HepG2 (cell line): Measurements from ENCODE around the gene UCKL1. TPM values are rescaled to one million over a fixed set of nuclear protein-coding genes. Genes with fewer than 3 reads are reported as not detected.

Experiments used
- ATAC-seq: fragments of 200-7000 bp; cut with Tn5 transposase; 3 replicates; pipeline ENCODE4 v1.9.1; 2020; ENCODE audit warnings: mild to moderate bottlenecking, moderate library complexity
- BruUV-seq: library from RNA; stranded (reverse); fragments of 400-500 nt; replicated peaks from 2 replicates; lab custom pipeline; 2021; lab: Mats Ljungman, UMichigan
- CTCF ChIA-PET: fragments of 300-600 bp; formaldehyde crosslinking; extraction: SDS; loops from one replicate; lab custom pipeline; 2021; ENCODE audit warnings: low total read pairs, inconsistent platforms, low intra/inter-chr PET ratio; lab: Yijun Ruan, JAX
- POLR2A ChIA-PET: fragments of 350-600 bp; sonication (Branson Sonifier 250); formaldehyde crosslinking; loops from one replicate; lab custom pipeline; 2020; ENCODE audit warnings: antibody characterized with exemption, inconsistent platforms; lab: Yijun Ruan, JAX
- DNase-seq: peaks from one replicate; pipeline ENCODE4 v3.0.0-alpha.2; 2015; ENCODE audit warnings: low spot score
- FAIRE-seq: peaks from 3 replicates; lab custom pipeline; 2011; peaks lifted over from hg19 to GRCh38; lab: Jason Lieb, UNC
- H2AFZ ChIP-seq: one replicate; pipeline ENCODE4 v1.6.1; 2011; ENCODE audit warnings: low read length, inconsistent platforms
- H3K27ac ChIP-seq: fragments of 300-600 bp; 3 replicates; pipeline ENCODE4 v1.8.0; 2011; ENCODE audit warnings: mixed run types, mild to moderate bottlenecking, mixed read lengths, low read length, inconsistent platforms; ENCODE audit not compliant: insufficient read depth; ENCODE audit errors: extremely low read length
- H3K27me3 ChIP-seq, 2 experiments: fragments of 200-600 bp in 1 of 2; 2 replicates in 1 of 2; 3 replicates in 1 of 2; pipeline versions ENCODE4 v1.6.0 to v1.8.0; 2011; ENCODE audit warnings: low read length in 2 of 2, mild to moderate bottlenecking in 2 of 2, moderate library complexity in 2 of 2, inconsistent platforms in 1 of 2; ENCODE audit not compliant: insufficient read depth in 2 of 2, control insufficient read depth in 1 of 2
- H3K36me3 ChIP-seq, 2 experiments: fragments of 200-600 bp in 1 of 2; replicated peaks in 1 of 2; 2 replicates in 1 of 2; 3 replicates in 1 of 2; pipeline versions ENCODE4 v1.5.1 to v1.8.0; 2011; ENCODE audit warnings: low read length in 2 of 2, inconsistent platforms in 1 of 2; ENCODE audit not compliant: insufficient read depth in 2 of 2, control insufficient read depth in 1 of 2
- H3K4me1 ChIP-seq: 2 replicates; pipeline ENCODE4 v1.5.1; 2012; ENCODE audit warnings: low read length, inconsistent platforms; ENCODE audit not compliant: insufficient read depth
- H3K4me2 ChIP-seq: 2 replicates; pipeline ENCODE4 v1.6.0; 2011; ENCODE audit warnings: low read depth, low read length, inconsistent platforms
- H3K4me3 ChIP-seq, 3 experiments: fragments of 200-600 bp in 1 of 3; sonication (generic), shearing (Covaris generic) in 1 of 3; replicated peaks in 1 of 3; 2 replicates each; pipeline ENCODE4 v1.5.1; 2011 to 2016; ENCODE audit warnings: low read length in 3 of 3, inconsistent platforms in 2 of 3, low read depth in 2 of 3, mild to moderate bottlenecking in 2 of 3, control low read depth in 1 of 3, mixed read lengths in 1 of 3; ENCODE audit not compliant: insufficient read depth in 1 of 3
- H3K79me2 ChIP-seq: one replicate; pipeline ENCODE4 v1.6.1; 2011; ENCODE audit warnings: low read length, inconsistent platforms; ENCODE audit not compliant: insufficient read depth
- H3K9ac ChIP-seq: 2 replicates; pipeline ENCODE4 v1.6.0; 2011; ENCODE audit warnings: mild to moderate bottlenecking, low read depth, low read length, inconsistent platforms; ENCODE audit not compliant: insufficient read depth
- H3K9me3 ChIP-seq: 2 replicates; pipeline ENCODE4 v1.5.1; 2012; ENCODE audit warnings: mild to moderate bottlenecking, low read length
- H4K20me1 ChIP-seq: 2 replicates; pipeline ENCODE4 v1.6.0; 2011; ENCODE audit warnings: inconsistent platforms, mild to moderate bottlenecking, low read length, moderate library complexity; ENCODE audit not compliant: insufficient read depth
- ATF1 ChIP-seq: IDR thresholded peaks from 2 replicates; pipeline ENCODE4 v1.6.1; 2016; ENCODE audit warnings: mild to moderate bottlenecking, control low read depth
- HNF4G ChIP-seq, 2 experiments: sonication (generic) in 1 of 2; formaldehyde crosslinking in 1 of 2; IDR thresholded peaks; 2 replicates each; pipeline versions ENCODE4 v1.4.0 to v1.6.1; 2011 to 2020; ENCODE audit warnings: borderline replicate concordance in 2 of 2, low read depth in 2 of 2, mild to moderate bottlenecking in 2 of 2, low read length in 1 of 2, missing genetic modification reagents in 1 of 2, moderate library complexity in 1 of 2
- RBM22 ChIP-seq: fragments of 200-400 bp; formaldehyde crosslinking; optimal IDR thresholded peaks from 2 replicates; pipeline ENCODE3; 2017; ENCODE audit warnings: mild to moderate bottlenecking, low read length, moderate library complexity
- SP1 ChIP-seq, 2 experiments: fragments of 450-650 bp in 1 of 2; sonication (generic) in 1 of 2; formaldehyde crosslinking in 1 of 2; IDR thresholded peaks; 2 replicates each; pipeline versions ENCODE4 v1.4.0 to v1.6.1; 2016 to 2020; ENCODE audit warnings: missing genetic modification reagents in 1 of 2
- TRIM24 ChIP-seq: sonication (generic); formaldehyde crosslinking; IDR thresholded peaks from 2 replicates; pipeline ENCODE4 v1.8.0; 2022; ENCODE audit warnings: mild to moderate bottlenecking, missing genetic modification reagents
- TSC22D2 ChIP-seq: sonication (generic); formaldehyde crosslinking; IDR thresholded peaks from 2 replicates; pipeline ENCODE4 v1.5.1; 2020; ENCODE audit warnings: missing genetic modification reagents, mild to moderate bottlenecking, borderline replicate concordance
- ZFY ChIP-seq: sonication (generic); formaldehyde crosslinking; IDR thresholded peaks from 2 replicates; pipeline ENCODE4 v1.4.0; 2020; ENCODE audit warnings: missing genetic modification reagents
- ZNF296 ChIP-seq: sonication (generic); formaldehyde crosslinking; conservative IDR thresholded peaks from 2 replicates; pipeline ENCODE4 v1.5.0; 2020; ENCODE audit warnings: mild to moderate bottlenecking, missing genetic modification reagents
- ZNF776 ChIP-seq: sonication (generic); formaldehyde crosslinking; IDR thresholded peaks from 2 replicates; pipeline ENCODE4 v1.4.0; 2020; ENCODE audit warnings: mild to moderate bottlenecking, missing genetic modification reagents
- ZSCAN20 ChIP-seq: sonication (generic); formaldehyde crosslinking; IDR thresholded peaks from 2 replicates; pipeline ENCODE4 v1.4.0; 2020; ENCODE audit warnings: missing genetic modification reagents, mild to moderate bottlenecking, borderline replicate concordance
- WGBS: methylation state at CpG from one replicate; pipeline ENCODE4 v1.1.6; 2017; ENCODE audit warnings: low lambda C conversion rate; 5-methylcytosine and 5-hydroxymethylcytosine counted together
- in situ Hi-C: cut with HindIII; loops from 2 replicates; pipeline ENCODE4 v1.10.0; 2017; ENCODE audit warnings: low pct_unique_long_range_greater_than_20kb; ENCODE audit not compliant: extremely low pct_ligation_motif_present
- intact Hi-C: fragments of 100-400 bp; cut with micrococcal nuclease; formaldehyde crosslinking; loops from one replicate; pipeline ENCODE4 v1.10.0; 2022; ENCODE audit not compliant: unreplicated experiment
- polyA plus RNA-seq, 8 experiments: library from polyadenylated mRNA; depleted of rRNA in 3 of 8; stranded (reverse) in 7 of 8; unstranded in 1 of 8; fragments of >200 nt; fragmentation: Illumina TruSeq in 4 of 8; extraction: Trizol in 4 of 8; gene quantifications; 2 replicates each; pipeline versions ENCODE4 v1.2.1 to v1.2.3, GENCODE V29; 2011 to 2016; ENCODE audit warnings: low read depth in 4 of 8, missing spikeins in 1 of 8, mixed read lengths in 1 of 8; ENCODE audit not compliant: insufficient read depth in 1 of 8
- total RNA-seq, 5 experiments: library from RNA; depleted of rRNA; stranded (reverse); fragments of >200 nt; fragmentation: Illumina TruSeq; extraction: Trizol; gene quantifications; 2 replicates each; pipeline ENCODE4 v1.2.3, GENCODE V29; 2016; ENCODE audit warnings: low read depth in 1 of 5
- TF ChIP-seq, protein P1 (sequence below): sonication (generic); formaldehyde crosslinking; conservative IDR thresholded peaks from 2 replicates; pipeline ENCODE4 v1.4.0; 2020; ENCODE audit warnings: missing genetic modification reagents
- TF ChIP-seq, protein P2 (sequence below): sonication (generic); formaldehyde crosslinking; IDR thresholded peaks from 2 replicates; pipeline ENCODE4 v1.9.0; 2021; ENCODE audit warnings: missing genetic modification reagents, borderline replicate concordance
- TF ChIP-seq, protein P3 (sequence below): sonication (generic); formaldehyde crosslinking; IDR thresholded peaks from 2 replicates; pipeline ENCODE4 v1.5.0; 2020; ENCODE audit warnings: missing genetic modification reagents, mild to moderate bottlenecking, borderline replicate concordance

The UCKL1 gene
- total and polyA plus RNA-seq, 2 of the 13 experiments (the other 11 are each of a cell fraction or from before 2014, with no cell fraction given): 50.2 to 126 TPM

DNA sequence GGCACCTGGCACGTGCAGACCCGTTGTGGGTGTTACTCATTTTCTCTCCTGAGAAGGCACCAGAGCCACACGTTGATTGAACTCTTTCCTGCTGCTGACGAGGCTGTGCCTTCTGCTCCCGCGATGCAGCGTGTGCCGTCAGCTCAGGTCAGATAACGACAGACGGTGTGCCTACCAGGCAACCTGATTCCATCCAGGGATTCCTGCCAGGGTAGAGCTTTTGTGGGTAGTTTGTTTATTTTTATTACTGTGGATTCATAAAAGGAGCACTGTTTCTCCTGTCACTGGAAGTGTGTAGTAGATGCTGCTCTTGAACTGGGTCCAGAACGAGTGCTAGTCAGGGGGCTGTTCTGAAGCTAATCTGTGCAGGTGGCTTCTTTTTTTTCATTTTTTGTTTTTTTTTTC is 45.4 kb upstream of the UCKL1 start:
- intact Hi-C loops: no loop called here
- Histone ChIP-seq H3K4me2 (no peak overlapping the region), H3K36me3 (peaks cover 60 to 78% of the 10 kb centered on the region in 2 experiments), H3K27me3 (no peaks in the 10 kb centered on the region)
- no peak for DNase-seq
- peak; percentile 46 for TF ChIP-seq RBM22
- no peak for TF ChIP-seq HNF4G (IDR thresholded peaks at IDR 0.05; ENCODE audit: borderline replicate concordance, low read depth, low read length)
- TF ChIP-seq HNF4G (CRISPR knock-in tag; IDR thresholded peaks at IDR 0.05; ENCODE audit: borderline replicate concordance, low read depth): no peak
- no peak for TF ChIP-seq ZNF296
- TF ChIP-seq ZSCAN20: no peak
- TF ChIP-seq, all 625 proteins: peak for 1
- Histone ChIP-seq H4K20me1 (no peaks in the 10 kb centered on the region), H3K4me3 (no peak overlapping the region), H3K27ac (no peak overlapping the region), H3K79me2 (peaks cover under 1% of the 10 kb centered on the region), H2AFZ (no peak overlapping the region), H3K4me1 (no peaks in the 10 kb centered on the region), H3K9me3 (no peaks in the 10 kb centered on the region), H3K9ac (no peak overlapping the region)
- 93% methylated on average over 11 of the region's 11 CpGs for WGBS
- CTCF ChIA-PET: no interaction called here
- POLR2A ChIA-PET: interaction anchor here (1.0 to 2.1 kb wide), 2 partner anchors 21 to 22 kb away, joined by 5 to 6 read pairs; partner anchors contain the start of gene PRPF6
- FAIRE-seq (no peak), ATAC-seq (no peak)
- in situ Hi-C loops: no loop called here
- no TSS peak for BruUV-seq

DNA sequence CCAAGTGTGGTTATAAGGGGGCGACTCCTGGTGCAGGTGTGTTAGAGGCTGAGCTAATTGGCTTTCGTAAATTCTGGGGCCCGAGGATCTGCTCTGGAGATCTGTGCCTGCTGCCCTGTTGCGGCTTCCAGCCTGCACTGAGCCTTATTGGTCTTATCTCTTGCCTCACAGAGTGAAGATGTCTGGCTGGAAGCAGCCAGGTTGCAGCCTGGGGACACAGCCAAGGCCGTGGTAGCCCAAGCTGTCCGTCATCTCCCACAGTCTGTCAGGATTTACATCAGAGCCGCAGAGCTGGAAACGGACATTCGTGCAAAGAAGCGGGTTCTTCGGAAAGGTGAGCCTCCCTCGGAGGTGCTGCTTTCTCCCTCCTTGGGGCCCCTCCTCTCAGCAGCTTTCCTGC is 44.7 kb upstream of the UCKL1 start:
- no peak overlapping the region for H3K27ac ChIP-seq
- ChIA-PET CTCF (no interaction called here), POLR2A (interaction anchor here (1.0 to 2.1 kb wide), 2 partner anchors 20 to 23 kb away, joined by 5 to 6 read pairs; partner anchors contain the start of gene PRPF6)
- no TSS peak for BruUV-seq
- H3K36me3 ChIP-seq: peaks cover 63 to 80% of the 10 kb centered on the region in 2 experiments
- in situ Hi-C loops (no loop called here), intact Hi-C loops (no loop called here)
- DNase-seq (no peak), FAIRE-seq (no peak), ATAC-seq (no peak)
- H3K9me3 ChIP-seq: no peaks in the 10 kb centered on the region
- H3K79me2 ChIP-seq: no peaks in the 10 kb centered on the region
- H4K20me1 ChIP-seq: no peaks in the 10 kb centered on the region
- no peak for TF ChIP-seq ZNF776 (CRISPR knock-in tag)
- TF ChIP-seq, protein P1, sequence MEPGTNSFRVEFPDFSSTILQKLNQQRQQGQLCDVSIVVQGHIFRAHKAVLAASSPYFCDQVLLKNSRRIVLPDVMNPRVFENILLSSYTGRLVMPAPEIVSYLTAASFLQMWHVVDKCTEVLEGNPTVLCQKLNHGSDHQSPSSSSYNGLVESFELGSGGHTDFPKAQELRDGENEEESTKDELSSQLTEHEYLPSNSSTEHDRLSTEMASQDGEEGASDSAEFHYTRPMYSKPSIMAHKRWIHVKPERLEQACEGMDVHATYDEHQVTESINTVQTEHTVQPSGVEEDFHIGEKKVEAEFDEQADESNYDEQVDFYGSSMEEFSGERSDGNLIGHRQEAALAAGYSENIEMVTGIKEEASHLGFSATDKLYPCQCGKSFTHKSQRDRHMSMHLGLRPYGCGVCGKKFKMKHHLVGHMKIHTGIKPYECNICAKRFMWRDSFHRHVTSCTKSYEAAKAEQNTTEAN (CRISPR knock-in tag): no peak
- no peak for TF ChIP-seq ZFY (CRISPR knock-in tag)
- TF ChIP-seq, protein P2, sequence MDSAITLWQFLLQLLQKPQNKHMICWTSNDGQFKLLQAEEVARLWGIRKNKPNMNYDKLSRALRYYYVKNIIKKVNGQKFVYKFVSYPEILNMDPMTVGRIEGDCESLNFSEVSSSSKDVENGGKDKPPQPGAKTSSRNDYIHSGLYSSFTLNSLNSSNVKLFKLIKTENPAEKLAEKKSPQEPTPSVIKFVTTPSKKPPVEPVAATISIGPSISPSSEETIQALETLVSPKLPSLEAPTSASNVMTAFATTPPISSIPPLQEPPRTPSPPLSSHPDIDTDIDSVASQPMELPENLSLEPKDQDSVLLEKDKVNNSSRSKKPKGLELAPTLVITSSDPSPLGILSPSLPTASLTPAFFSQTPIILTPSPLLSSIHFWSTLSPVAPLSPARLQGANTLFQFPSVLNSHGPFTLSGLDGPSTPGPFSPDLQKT (CRISPR knock-in tag): no peak
- no peak for TF ChIP-seq ATF1 (CRISPR knock-in tag)
- no peak for TF ChIP-seq TRIM24 (CRISPR knock-in tag)
- no peak for TF ChIP-seq SP1 (IDR thresholded peaks at IDR 0.05)
- TF ChIP-seq SP1 (CRISPR knock-in tag; IDR thresholded peaks at IDR 0.05): no peak
- TF ChIP-seq TSC22D2 (CRISPR knock-in tag): no peak
- TF ChIP-seq, protein P3, sequence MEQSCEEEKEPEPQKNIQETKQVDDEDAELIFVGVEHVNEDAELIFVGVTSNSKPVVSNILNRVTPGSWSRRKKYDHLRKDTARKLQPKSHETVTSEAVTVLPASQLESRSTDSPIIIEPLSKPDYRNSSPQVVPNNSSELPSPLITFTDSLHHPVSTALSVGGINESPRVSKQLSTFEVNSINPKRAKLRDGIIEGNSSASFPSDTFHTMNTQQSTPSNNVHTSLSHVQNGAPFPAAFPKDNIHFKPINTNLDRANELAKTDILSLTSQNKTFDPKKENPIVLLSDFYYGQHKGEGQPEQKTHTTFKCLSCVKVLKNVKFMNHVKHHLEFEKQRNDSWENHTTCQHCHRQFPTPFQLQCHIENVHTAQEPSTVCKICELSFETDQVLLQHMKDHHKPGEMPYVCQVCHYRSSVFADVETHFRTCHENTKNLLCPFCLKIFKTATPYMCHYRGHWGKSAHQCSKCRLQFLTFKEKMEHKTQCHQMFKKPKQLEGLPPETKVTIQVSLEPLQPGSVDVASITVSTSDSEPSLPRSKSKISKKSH (CRISPR knock-in tag): no peak
- no peaks in the 10 kb centered on the region for H3K27me3 ChIP-seq
- H3K9ac ChIP-seq: no peak overlapping the region
- no peak overlapping the region for H3K4me2 ChIP-seq
- H2AFZ ChIP-seq: no peak overlapping the region
- H3K4me1 ChIP-seq: no peaks in the 10 kb centered on the region
- H3K4me3 ChIP-seq: no peak overlapping the region
- WGBS: 95% methylated on average over 12 of the region's 12 CpGs
